Fibroblast of the aortic adventitia (primary cell): ENCODE data around the gene SPZ1. TPM values are rescaled to one million over a fixed set of nuclear protein-coding genes. Genes with fewer than 3 reads are reported as not detected.

Experiments used
- small RNA-seq: library from RNA; depleted of rRNA; stranded (forward); fragments of <200 nt; gene quantifications from one replicate; pipeline ENCODE3, GENCODE V24; 2012
- total RNA-seq: library from RNA; depleted of rRNA; stranded (reverse); fragments of >200 nt; gene quantifications from 2 replicates; pipeline ENCODE4 v1.2.3, GENCODE V29; 2012; ENCODE audit warnings: low replicate concordance

Gene SPZ1
- total RNA-seq, 1 donor = not detected

Small RNAs within 50 kb of the gene (small RNA-seq; reads per million reads assigned to genes)
- gene AC026410.2 (not detected), gene RF00322 (not detected), gene RNU6-211P (0.45 reads per million)

Other genes starting within 250 kb of the SPZ1 start
- 13.5 and 17.1 TPM in 2 replicates for gene SERINC5, start 64.0 kb upstream of the SPZ1 start, total RNA-seq
- gene ZFYVE16, start 88.1 kb downstream of the SPZ1 start, total RNA-seq = 28.1 and 66.0 TPM in 2 replicates
- 6.8 and 11.2 TPM in 2 replicates for gene FAM151B, start 168.1 kb downstream of the SPZ1 start, total RNA-seq